ENCODE measurements around the gene DUSP7. TPM values are rescaled to one million over a fixed set of nuclear protein-coding genes. Genes with fewer than 3 reads are reported as not detected.

DUSP7 gene
- total RNA-seq, 1 experiment from 2014 or later = 20.1 TPM

GRCh38 chr3:52090131-52090932 is 34.0 kb upstream of the DUSP7 start:
- intact Hi-C loops (cut with micrococcal nuclease; ENCODE audit: unreplicated experiment) = no loop called here
- Histone ChIP-seq H3K9me3 (ENCODE audit: low read depth, low read length, poor library complexity, severe bottlenecking) (no peaks in the 10 kb centered on the region), H3K27ac (ENCODE audit: low read depth, low read length, poor library complexity, severe bottlenecking) (peak overlapping the region; percentile 59), H3K4me1 (ENCODE audit: insufficient read depth, low read length, poor library complexity, severe bottlenecking) (no peaks in the 10 kb centered on the region), H3K36me3 (ENCODE audit: insufficient read depth, low read length, poor library complexity, severe bottlenecking) (no peaks in the 10 kb centered on the region), H3K27me3 (replicated peaks; ENCODE audit: insufficient read depth, low read depth, low read length, poor library complexity) (no peaks in the 10 kb centered on the region), H3K4me3 (ENCODE audit: low read depth, low read length, poor library complexity, severe bottlenecking) (no peak overlapping the region)
- TF ChIP-seq CTCF (conservative IDR thresholded peaks at IDR 0.05; ENCODE audit: low read depth, low read length) (no peak), EZH2 (IDR thresholded peaks at IDR 0.05; ENCODE audit: borderline replicate concordance, low read depth, low read length, poor library complexity, severe bottlenecking) (no peak)
- no TSS peak for BruUV-seq (replicated peaks)
- ChIA-PET CTCF (no interaction called here), POLR2A (ENCODE audit: low non-redundant PET) (no interaction called here)
- peak; percentile 35 for DNase-seq (ENCODE audit: low spot score)

GRCh38 chr3:52089691-52090090 is 33.3 kb upstream of the DUSP7 start:
- POLR2A ChIA-PET (ENCODE audit: low non-redundant PET) = no interaction called here
- H3K36me3 ChIP-seq (ENCODE audit: insufficient read depth, low read length, poor library complexity, severe bottlenecking) = no peaks in the 10 kb centered on the region
- H3K4me1 ChIP-seq (ENCODE audit: insufficient read depth, low read length, poor library complexity, severe bottlenecking) = no peaks in the 10 kb centered on the region
- H3K27me3 ChIP-seq (replicated peaks; ENCODE audit: insufficient read depth, low read depth, low read length, poor library complexity) = no peaks in the 10 kb centered on the region
- H3K27ac ChIP-seq (ENCODE audit: low read depth, low read length, poor library complexity, severe bottlenecking) = peak overlapping the region; percentile 16
- DNase-seq (ENCODE audit: low spot score) = no peak
- BruUV-seq (replicated peaks) = no TSS peak
- H3K4me3 ChIP-seq (ENCODE audit: low read depth, low read length, poor library complexity, severe bottlenecking) = no peak overlapping the region
- TF ChIP-seq EZH2 (IDR thresholded peaks at IDR 0.05; ENCODE audit: borderline replicate concordance, low read depth, low read length, poor library complexity, severe bottlenecking) = no peak
- no peak for TF ChIP-seq CTCF (conservative IDR thresholded peaks at IDR 0.05; ENCODE audit: low read depth, low read length)
- CTCF ChIA-PET = no interaction called here
- intact Hi-C loops (cut with micrococcal nuclease; ENCODE audit: unreplicated experiment) = no loop called here
- no peaks in the 10 kb centered on the region for H3K9me3 ChIP-seq (ENCODE audit: low read depth, low read length, poor library complexity, severe bottlenecking)

GRCh38 chr3:52088445-52089367 is 32.3 kb upstream of the DUSP7 start:
- TF ChIP-seq EZH2 (IDR thresholded peaks at IDR 0.05; ENCODE audit: borderline replicate concordance, low read depth, low read length, poor library complexity, severe bottlenecking) (no peak), CTCF (conservative IDR thresholded peaks at IDR 0.05; ENCODE audit: low read depth, low read length) (no peak)
- ChIA-PET POLR2A (ENCODE audit: low non-redundant PET) (no interaction called here), CTCF (interaction anchor here (0.6 kb wide), 1 partner anchor 955 kb away, joined by 4 read pairs; no protein-coding TSS in a partner anchor)
- no TSS peak for BruUV-seq (replicated peaks)
- Histone ChIP-seq H3K4me3 (ENCODE audit: low read depth, low read length, poor library complexity, severe bottlenecking) (no peak overlapping the region), H3K27ac (ENCODE audit: low read depth, low read length, poor library complexity, severe bottlenecking) (no peak overlapping the region), H3K4me1 (ENCODE audit: insufficient read depth, low read length, poor library complexity, severe bottlenecking) (no peaks in the 10 kb centered on the region), H3K9me3 (ENCODE audit: low read depth, low read length, poor library complexity, severe bottlenecking) (no peaks in the 10 kb centered on the region), H3K27me3 (replicated peaks; ENCODE audit: insufficient read depth, low read depth, low read length, poor library complexity) (no peaks in the 10 kb centered on the region), H3K36me3 (ENCODE audit: insufficient read depth, low read length, poor library complexity, severe bottlenecking) (no peaks in the 10 kb centered on the region)
- no peak for DNase-seq (ENCODE audit: low spot score)
- intact Hi-C loops (cut with micrococcal nuclease; ENCODE audit: unreplicated experiment) = no loop called here

Measured in A673 (cell line).